H1 (cell line): ENCODE data around the gene GPRASP1. TPM values are rescaled to one million over a fixed set of nuclear protein-coding genes. Genes with fewer than 3 reads are reported as not detected.

Experiments
- CTCF ChIA-PET: fragments of 300-600 bp; sonication (Branson Sonifier 250); formaldehyde crosslinking; loops from one replicate; lab custom pipeline; 2021; ENCODE audit not compliant: partially characterized antibody; lab: Charles Lee
- POLR2A ChIA-PET: fragments of 300-600 bp; sonication (Branson Sonifier 250); formaldehyde crosslinking; loops from one replicate; lab custom pipeline; 2021; ENCODE audit warnings: inconsistent platforms; ENCODE audit not compliant: partially characterized antibody; lab: Charles Lee
- DNase-seq, 2 experiments: peaks; one replicate each; pipeline versions ENCODE4 v3.0.0 to v3.0.0-alpha.2; 2010 to 2022; ENCODE audit warnings: low spot score in 2 of 2, low read depth in 1 of 2, mixed read lengths in 1 of 2
- FAIRE-seq: peaks from 2 replicates; lab custom pipeline; 2011; peaks lifted over from hg19 to GRCh38; lab: Jason Lieb, UNC
- H2AFZ ChIP-seq: 2 replicates; pipeline ENCODE4 v1.8.1; 2012; ENCODE audit warnings: low read length, inconsistent platforms
- H2AK5ac ChIP-seq: 2 replicates; pipeline ENCODE4 v1.6.1; 2013; ENCODE audit warnings: low read depth, low read length
- H2BK120ac ChIP-seq: replicated peaks from 2 replicates; pipeline ENCODE3; 2013; ENCODE audit warnings: low read depth, low read length, inconsistent platforms
- H2BK12ac ChIP-seq: 2 replicates; pipeline ENCODE4 v1.6.1; 2013; ENCODE audit warnings: low read depth, low read length
- H2BK15ac ChIP-seq: 2 replicates; pipeline ENCODE4 v1.6.1; 2013; ENCODE audit warnings: low read length
- H2BK20ac ChIP-seq: 2 replicates; pipeline ENCODE4 v1.6.1; 2013; ENCODE audit warnings: low read length
- H2BK5ac ChIP-seq: 2 replicates; pipeline ENCODE4 v1.6.1; 2013; ENCODE audit warnings: low read depth, low read length
- H3K14ac ChIP-seq: 2 replicates; pipeline ENCODE4 v1.6.1; 2013; ENCODE audit warnings: inconsistent platforms; ENCODE audit not compliant: insufficient read length
- H3K18ac ChIP-seq: 2 replicates; pipeline ENCODE4 v1.6.1; 2013; ENCODE audit warnings: low read length; ENCODE audit errors: extremely low read depth
- H3K23ac ChIP-seq: 2 replicates; pipeline ENCODE4 v1.6.1; 2013; ENCODE audit warnings: inconsistent platforms; ENCODE audit not compliant: insufficient read length
- H3K23me2 ChIP-seq: 2 replicates; pipeline ENCODE4 v1.6.1; 2013; ENCODE audit warnings: low read depth, low read length
- H3K27ac ChIP-seq: 2 replicates; pipeline ENCODE4 v1.6.1; 2011; ENCODE audit warnings: low read depth, low read length, inconsistent platforms
- H3K27me3 ChIP-seq, 4 experiments: replicated peaks in 1 of 4; 1 replicate in 1 of 4; 2 replicates in 3 of 4; pipeline versions ENCODE4 v1.6.1 to v1.8.1; 2011 to 2013; ENCODE audit warnings: low read length in 3 of 4, mild to moderate bottlenecking in 3 of 4, inconsistent platforms in 2 of 4, mixed read lengths in 2 of 4, moderate library complexity in 1 of 4; ENCODE audit not compliant: control insufficient read depth in 3 of 4, insufficient read depth in 3 of 4; ENCODE audit errors: extremely low read depth in 1 of 4
- H3K36me3 ChIP-seq, 4 experiments: 2 replicates each; pipeline versions ENCODE4 v1.6.1 to v1.8.1; 2011 to 2013; ENCODE audit warnings: mild to moderate bottlenecking in 4 of 4, low read length in 3 of 4, moderate library complexity in 2 of 4, control low read depth in 1 of 4, inconsistent platforms in 1 of 4; ENCODE audit not compliant: insufficient read depth in 4 of 4, control insufficient read depth in 2 of 4
- H3K4ac ChIP-seq: replicated peaks from 2 replicates; pipeline ENCODE3; 2013; ENCODE audit warnings: low read length, low read depth, mixed read lengths, inconsistent platforms; ENCODE audit not compliant: insufficient read length
- H3K4me1 ChIP-seq, 4 experiments: replicated peaks in 1 of 4; 1 replicate in 1 of 4; 2 replicates in 3 of 4; pipeline versions ENCODE4 v1.6.1 to v1.8.1; 2011 to 2013; ENCODE audit warnings: low read length in 3 of 4, inconsistent platforms in 2 of 4, mixed read lengths in 1 of 4; ENCODE audit not compliant: insufficient read depth in 4 of 4, control insufficient read depth in 3 of 4
- H3K4me2 ChIP-seq, 2 experiments: 2 replicates each; pipeline versions ENCODE4 v1.6.1 to v1.8.1; 2011 to 2013; ENCODE audit warnings: low read depth in 2 of 2, low read length in 2 of 2, control low read depth in 1 of 2, inconsistent platforms in 1 of 2, mild to moderate bottlenecking in 1 of 2; ENCODE audit not compliant: insufficient read depth in 1 of 2
- H3K4me3 ChIP-seq, 4 experiments: fragments of 200-600, 300-600 bp in 1 of 4; sonication (generic), shearing (Covaris generic), sonication (Bioruptor Twin) in 1 of 4; 2 replicates each; pipeline versions ENCODE4 v1.5.1 to v1.8.1; 2011 to 2016; ENCODE audit warnings: low read length in 4 of 4, low read depth in 3 of 4, control low read depth in 2 of 4, inconsistent platforms in 2 of 4, mild to moderate bottlenecking in 2 of 4, mixed read lengths in 1 of 4, moderate library complexity in 1 of 4; ENCODE audit not compliant: insufficient read depth in 2 of 4; ENCODE audit errors: extremely low read depth in 1 of 4
- H3K56ac ChIP-seq: replicated peaks from 2 replicates; pipeline ENCODE3; 2013; ENCODE audit warnings: low read depth, mild to moderate bottlenecking, mixed read lengths, low read length, inconsistent platforms; ENCODE audit not compliant: insufficient read length
- H3K79me1 ChIP-seq: 2 replicates; pipeline ENCODE4 v1.6.1; 2013; ENCODE audit warnings: low read depth, low read length, control low read depth
- H3K79me2 ChIP-seq, 2 experiments: 2 replicates each; pipeline versions ENCODE4 v1.6.1 to v1.8.1; 2012 to 2013; ENCODE audit warnings: low read length in 2 of 2, mild to moderate bottlenecking in 2 of 2, inconsistent platforms in 1 of 2; ENCODE audit not compliant: insufficient read depth in 2 of 2, control insufficient read depth in 1 of 2
- H3K9ac ChIP-seq, 4 experiments: replicated peaks in 1 of 4; 1 replicate in 1 of 4; 2 replicates in 3 of 4; pipeline versions ENCODE4 v1.6.1 to v1.8.1; 2011 to 2013; ENCODE audit warnings: low read depth in 3 of 4, low read length in 3 of 4, control low read depth in 2 of 4, mild to moderate bottlenecking in 2 of 4, moderate library complexity in 2 of 4, inconsistent platforms in 1 of 4; ENCODE audit errors: extremely low read depth in 1 of 4
- H3K9me3 ChIP-seq, 2 experiments: 2 replicates each; pipeline versions ENCODE4 v1.6.1 to v1.8.1; 2012 to 2013; ENCODE audit warnings: mild to moderate bottlenecking in 2 of 2, moderate library complexity in 2 of 2, control low read depth in 1 of 2, inconsistent platforms in 1 of 2, low read depth in 1 of 2, low read length in 1 of 2, mixed read lengths in 1 of 2; ENCODE audit not compliant: insufficient read depth in 2 of 2
- H4K20me1 ChIP-seq, 2 experiments: replicated peaks in 1 of 2; 2 replicates each; pipeline versions ENCODE3 to v1.8.1; 2011 to 2013; ENCODE audit warnings: inconsistent platforms in 2 of 2, low read length in 2 of 2, mild to moderate bottlenecking in 1 of 2; ENCODE audit not compliant: insufficient read depth in 2 of 2, control insufficient read depth in 1 of 2
- H4K5ac ChIP-seq: 2 replicates; pipeline ENCODE4 v1.6.1; 2013; ENCODE audit warnings: low read length, low read depth, mixed read lengths, inconsistent platforms; ENCODE audit not compliant: insufficient read length
- H4K8ac ChIP-seq: 2 replicates; pipeline ENCODE4 v1.8.0; 2013; ENCODE audit warnings: mild to moderate bottlenecking, moderate library complexity, low read length, inconsistent platforms; ENCODE audit not compliant: insufficient read depth; ENCODE audit errors: extremely low read depth
- H4K91ac ChIP-seq: replicated peaks from 2 replicates; pipeline ENCODE3; 2013; ENCODE audit warnings: low read length, mixed read lengths, inconsistent platforms; ENCODE audit not compliant: insufficient read length
- BACH1 ChIP-seq: IDR thresholded peaks from 2 replicates; pipeline ENCODE4 v1.6.1; 2012; ENCODE audit warnings: low read length, improper control_type of control experiment
- CBX5 ChIP-seq: fragments of 300-800, 300-1000 bp; sonication (generic); IDR thresholded peaks from 2 replicates; pipeline ENCODE4 v1.7.1; 2016; ENCODE audit warnings: antibody characterized with exemption, low read length, low read depth
- KDM1A ChIP-seq: fragments of 200-600, 300-600 bp; sonication (generic); IDR thresholded peaks from 2 replicates; pipeline ENCODE4 v1.7.1; 2016; ENCODE audit warnings: mild to moderate bottlenecking, low read length, borderline replicate concordance
- POLR2AphosphoS5 ChIP-seq: IDR thresholded peaks from 2 replicates; pipeline ENCODE4 v1.6.1; 2011; ENCODE audit warnings: low read depth, low read length
- SIX5 ChIP-seq: IDR thresholded peaks from 2 replicates; pipeline ENCODE4 v1.6.1; 2011; ENCODE audit warnings: mild to moderate bottlenecking, low read depth, low read length
- ZNF274 ChIP-seq: IDR thresholded peaks from 2 replicates; pipeline ENCODE4 v1.7.0; 2012; ENCODE audit warnings: low read length, borderline replicate concordance; ENCODE audit errors: extremely low read depth
- WGBS, 2 experiments: shearing (Covaris generic) in 1 of 2; methylation state at CpG; one replicate each; pipeline versions ENCODE4 v1.1.6 to v1.1.7; 2013 to 2015; ENCODE audit warnings: low lambda C conversion rate in 2 of 2, mixed read lengths in 2 of 2, inconsistent platforms in 1 of 2, low coverage in 1 of 2, missing lambda C conversion rate in 1 of 2; ENCODE audit not compliant: insufficient replicate concordance in 2 of 2, insufficient coverage in 1 of 2, insufficient read length in 1 of 2; ENCODE audit errors: extremely low coverage in 1 of 2, missing lambda C conversion rate in 1 of 2; 5-methylcytosine and 5-hydroxymethylcytosine counted together
- polyA plus RNA-seq, 7 experiments: library from polyadenylated mRNA; depleted of rRNA in 3 of 7; stranded (reverse) in 5 of 7; unstranded in 2 of 7; fragments of >200 nt in 5 of 7; fragments of 200-250 nt in 2 of 7; gene quantifications; 1 replicate in 5 of 7; 2 replicates in 1 of 7; 4 replicates in 1 of 7; pipeline versions ENCODE4 v1.2.1 to v1.2.3, GENCODE V29; 2011 to 2013; ENCODE audit warnings: missing spikeins in 2 of 7, mixed read lengths in 2 of 7
- total RNA-seq: library from RNA; stranded (reverse); fragmentation: NEBNext Ultra II Directional; extraction: Animal tissue kit (Norgen Biotek cat#: 25700); gene quantifications from 2 replicates; pipeline ENCODE4 v1.2.1, GENCODE V29; 2021

Gene GPRASP1
- total and polyA plus RNA-seq, 2 of the 8 experiments (the other 6 are each of a cell fraction or from before 2014, with no cell fraction given): 0.65 to 2.0 TPM

- H2BK20ac ChIP-seq: no peak overlapping the region
- H2BK120ac ChIP-seq: no peak overlapping the region
- no peak overlapping the region for H2BK15ac ChIP-seq
- H3K36me3 ChIP-seq: no peaks in the 10 kb centered on the region
- no peaks in the 10 kb centered on the region for H3K79me1 ChIP-seq
- no peaks in the 10 kb centered on the region for H3K79me2 ChIP-seq
- FAIRE-seq (no peak), DNase-seq (no peak)
- H3K18ac ChIP-seq: no peak overlapping the region
- no peak overlapping the region for H3K56ac ChIP-seq
- H4K5ac ChIP-seq: no peak overlapping the region
- no peak overlapping the region for H3K4me2 ChIP-seq
- no peak overlapping the region for H4K91ac ChIP-seq
- H3K14ac ChIP-seq: no peak overlapping the region
- H3K4ac ChIP-seq: no peak overlapping the region
- H3K27ac ChIP-seq: no peak overlapping the region
- no peaks in the 10 kb centered on the region for H3K9me3 ChIP-seq
- H2AK5ac ChIP-seq: no peak overlapping the region
- no peak overlapping the region for H2BK5ac ChIP-seq
- no peak overlapping the region for H4K8ac ChIP-seq
- ChIA-PET CTCF (interaction anchor here (0.5 kb wide), 1 partner anchor 242 kb away, joined by 4 read pairs; no protein-coding TSS in a partner anchor), POLR2A (no interaction called here)
- H4K20me1 ChIP-seq: no peaks in the 10 kb centered on the region
- no peak overlapping the region for H2BK12ac ChIP-seq
- no peak overlapping the region for H2AFZ ChIP-seq
- H3K27me3 ChIP-seq: no peaks in the 10 kb centered on the region
- H3K23me2 ChIP-seq: no peaks in the 10 kb centered on the region
- 81% methylated on average over 3 of the region's 4 CpGs; no CpG with 5 or more reads in 1 of the 2 experiments for WGBS, 2 experiments
- peaks cover 0 to 2% (median 0%) of the 10 kb centered on the region in 4 experiments; a peak in 1 of 7 replicates for H3K4me1 ChIP-seq
- H3K9ac ChIP-seq: no peak overlapping the region
- no peak overlapping the region for H3K23ac ChIP-seq
- no peak overlapping the region for H3K4me3 ChIP-seq
- TF ChIP-seq ZNF274 (no peak), KDM1A (no peak), BACH1 (no peak), POLR2AphosphoS5 (no peak), CBX5 (no peak), SIX5 (no peak)
These were observed 18.2 kb downstream of the GPRASP1 start for GRCh38 chrX:102669526-102669925.
